K562 (cell line): ENCODE data around the gene CHDH. TPM values are rescaled to one million over a fixed set of nuclear protein-coding genes. Genes with fewer than 3 reads are reported as not detected.

Experiments
- ATAC-seq: fragments of 200-7000 bp; cut with Tn5 transposase; 3 replicates; pipeline ENCODE4 v1.9.1; 2020; ENCODE audit warnings: moderate library complexity
- BruUV-seq: library from RNA; stranded (reverse); fragments of 400-500 nt; replicated peaks from 2 replicates; lab custom pipeline; 2021; lab: Mats Ljungman, UMichigan
- CTCF ChIA-PET: fragments of 300-600 bp; formaldehyde crosslinking; extraction: SDS; loops from one replicate; lab custom pipeline; 2021; ENCODE audit warnings: low intra/inter-chr PET ratio; lab: Yijun Ruan, JAX
- POLR2A ChIA-PET: fragments of 300-600, 350-650 bp; sonication (Branson Sonifier 250); formaldehyde crosslinking; extraction: SDS; loops from one replicate; lab custom pipeline; 2021; ENCODE audit warnings: antibody characterized with exemption, inconsistent platforms; lab: Yijun Ruan, JAX
- DNase-seq, 4 experiments: peaks; one replicate each; pipeline versions ENCODE4 v3.0.0 to v3.0.0-alpha.2; 2011 to 2018; ENCODE audit warnings: low spot score in 3 of 4, mixed read lengths in 3 of 4; ENCODE audit errors: extremely low read depth in 1 of 4
- FAIRE-seq: peaks from 2 replicates; lab custom pipeline; 2011; peaks lifted over from hg19 to GRCh38; lab: Jason Lieb, UNC
- H2AFZ ChIP-seq: 2 replicates; pipeline ENCODE4 v1.6.0; 2011; ENCODE audit warnings: low read depth, low read length, control low read depth, inconsistent platforms
- H3K27ac ChIP-seq: fragments of 200-600 bp; 3 replicates; pipeline ENCODE4 v1.8.0; 2011; ENCODE audit warnings: low read depth, mild to moderate bottlenecking, control low read depth, inconsistent platforms, low read length, moderate library complexity, mixed read lengths; ENCODE audit errors: extremely low read depth
- H3K27me3 ChIP-seq, 2 experiments: fragments of 300-600 bp in 1 of 2; 2 replicates in 1 of 2; 3 replicates in 1 of 2; pipeline versions ENCODE4 v1.6.0 to v1.8.0; 2011; ENCODE audit warnings: inconsistent platforms in 2 of 2, low read length in 2 of 2, mild to moderate bottlenecking in 1 of 2, mixed read lengths in 1 of 2, moderate library complexity in 1 of 2; ENCODE audit not compliant: control insufficient read depth in 2 of 2, insufficient read depth in 2 of 2
- H3K36me3 ChIP-seq: fragments of 300-600 bp; 3 replicates; pipeline ENCODE4 v1.8.0; 2011; ENCODE audit warnings: mild to moderate bottlenecking, low read length, inconsistent platforms; ENCODE audit not compliant: control insufficient read depth, insufficient read depth
- H3K4me1 ChIP-seq, 2 experiments: fragments of 200-600 bp in 1 of 2; replicated peaks in 1 of 2; 2 replicates in 1 of 2; 3 replicates in 1 of 2; pipeline versions ENCODE4 v1.5.1 to v1.8.0; 2011; ENCODE audit warnings: inconsistent platforms in 2 of 2, low read length in 2 of 2, mild to moderate bottlenecking in 1 of 2, mixed read lengths in 1 of 2, moderate library complexity in 1 of 2; ENCODE audit not compliant: control insufficient read depth in 2 of 2, insufficient read depth in 2 of 2
- H3K4me2 ChIP-seq: 2 replicates; pipeline ENCODE4 v1.6.1; 2011; ENCODE audit warnings: low read length, control low read depth, inconsistent platforms, mixed read lengths; ENCODE audit not compliant: insufficient read depth
- H3K4me3 ChIP-seq: fragments of 200-600 bp; sonication (generic), shearing (Covaris generic); 2 replicates; pipeline ENCODE4 v1.5.1; 2016; ENCODE audit warnings: control low read depth, inconsistent platforms
- H3K79me2 ChIP-seq: fragments of 200-600 bp; 3 replicates; pipeline ENCODE4 v1.8.0; 2011; ENCODE audit warnings: low read length, inconsistent platforms; ENCODE audit not compliant: control insufficient read depth, insufficient read depth
- H3K9ac ChIP-seq, 2 experiments: 2 replicates each; pipeline versions ENCODE4 v1.6.0 to v1.6.1; 2011; ENCODE audit warnings: low read depth in 2 of 2, low read length in 2 of 2, control low read depth in 1 of 2, inconsistent platforms in 1 of 2, mild to moderate bottlenecking in 1 of 2, mixed read lengths in 1 of 2; ENCODE audit not compliant: insufficient read depth in 1 of 2
- H3K9me1 ChIP-seq: one replicate; pipeline ENCODE4 v1.6.0; 2011; ENCODE audit warnings: inconsistent platforms, mild to moderate bottlenecking, low read length, moderate library complexity; ENCODE audit not compliant: control insufficient read depth, insufficient read depth
- H3K9me3 ChIP-seq: replicated peaks from 2 replicates; pipeline ENCODE4 v1.5.1; 2011; ENCODE audit warnings: low read depth, low read length, inconsistent platforms; ENCODE audit not compliant: control insufficient read depth, insufficient read depth
- H4K20me1 ChIP-seq: replicated peaks from 2 replicates; pipeline ENCODE4 v1.6.1; 2011; ENCODE audit warnings: low read length, inconsistent platforms, mixed read lengths; ENCODE audit not compliant: control insufficient read depth, insufficient read depth
- CBX1 ChIP-seq: sonication (generic); IDR thresholded peaks from 2 replicates; pipeline ENCODE4 v1.6.1; 2016; ENCODE audit warnings: antibody characterized with exemption, low read depth, mild to moderate bottlenecking
- LEF1 ChIP-seq: fragments of 450-650 bp; IDR thresholded peaks from 2 replicates; pipeline ENCODE4 v1.6.1; 2016; ENCODE audit warnings: mild to moderate bottlenecking
- NFATC3 ChIP-seq: fragments of 450-650 bp; IDR thresholded peaks from 2 replicates; pipeline ENCODE4 v1.6.1; 2017; ENCODE audit warnings: mild to moderate bottlenecking
- ZBED1 ChIP-seq: IDR thresholded peaks from 2 replicates; pipeline ENCODE4 v1.6.1; 2014
- ZEB2 ChIP-seq: fragments of 450-650 bp; IDR thresholded peaks from 2 replicates; pipeline ENCODE4 v1.6.1; 2016
- ZNF239 ChIP-seq: fragments of 250-450 bp; sonication (Bioruptor Pico); IDR thresholded peaks from 2 replicates; pipeline ENCODE4 v1.4.0; 2020; ENCODE audit warnings: mild to moderate bottlenecking
- ZNF253 ChIP-seq: fragments of 250-450 bp; sonication (Bioruptor Pico); conservative IDR thresholded peaks from 2 replicates; pipeline ENCODE4 v1.6.1; 2021; ENCODE audit warnings: mild to moderate bottlenecking
- WGBS: fragments of 100-300 bp; shearing (Covaris generic); methylation state at CpG from one replicate; pipeline ENCODE4 v1.1.6; 2016; ENCODE audit warnings: low coverage, mixed read lengths; ENCODE audit not compliant: insufficient coverage; ENCODE audit errors: missing lambda C conversion rate; 5-methylcytosine and 5-hydroxymethylcytosine counted together
- in situ Hi-C: fragments of 300-500 bp; cut with MboI; formaldehyde crosslinking; loops from 4 replicates; pipeline ENCODE4 v1.15.0; 2018; ENCODE audit warnings: inconsistent platforms, mixed read lengths
- intact Hi-C: fragments of 100-400 bp; cut with micrococcal nuclease; formaldehyde crosslinking; loops from 2 replicates; pipeline ENCODE4 v1.14.2; 2022
- polyA plus RNA-seq, 8 experiments: library from polyadenylated mRNA; depleted of rRNA in 4 of 8; stranded (reverse) in 5 of 8; unstranded in 3 of 8; fragments of >200 nt; fragmentation: Nextera tagmentation in 2 of 8; fragmentation: Illumina TruSeq in 1 of 8; extraction: Ambion mirVana in 2 of 8; extraction: Trizol in 1 of 8; gene quantifications; 2 replicates each; pipeline versions ENCODE4 v1.2.1 to v1.2.3, GENCODE V29; 2011 to 2014; ENCODE audit warnings: inconsistent platforms in 1 of 8, missing spikeins in 1 of 8
- total RNA-seq, 7 experiments: library from RNA; depleted of rRNA in 6 of 7; stranded (reverse); fragments of >200 nt in 6 of 7; fragmentation: Illumina TruSeq in 2 of 7; extraction: Trizol in 2 of 7; gene quantifications; 2 replicates each; pipeline versions ENCODE4 v1.2.1 to v1.2.3, GENCODE V29; 2011 to 2021; ENCODE audit warnings: low replicate concordance in 1 of 7
- TF ChIP-seq, protein P1 (sequence below): fragments of 250-450 bp; sonication (Bioruptor Pico); IDR thresholded peaks from 2 replicates; pipeline ENCODE4 v1.9.0; 2021; ENCODE audit warnings: mild to moderate bottlenecking, inconsistent platforms
- TF ChIP-seq, protein P2 (sequence below): fragments of 450-650 bp; IDR thresholded peaks from 2 replicates; pipeline ENCODE4 v1.6.1; 2017; ENCODE audit warnings: antibody characterized with exemption, mild to moderate bottlenecking
- TF ChIP-seq, protein P3 (sequence below): IDR thresholded peaks from 2 replicates; pipeline ENCODE4 v1.6.1; 2014; ENCODE audit warnings: antibody characterized with exemption

Gene CHDH
- total and polyA plus RNA-seq, 9 of the 15 experiments (the other 6 are each of a cell fraction or from before 2014, with no cell fraction given) = 0.06 to 1.9 (median 0.46) TPM

DNA sequence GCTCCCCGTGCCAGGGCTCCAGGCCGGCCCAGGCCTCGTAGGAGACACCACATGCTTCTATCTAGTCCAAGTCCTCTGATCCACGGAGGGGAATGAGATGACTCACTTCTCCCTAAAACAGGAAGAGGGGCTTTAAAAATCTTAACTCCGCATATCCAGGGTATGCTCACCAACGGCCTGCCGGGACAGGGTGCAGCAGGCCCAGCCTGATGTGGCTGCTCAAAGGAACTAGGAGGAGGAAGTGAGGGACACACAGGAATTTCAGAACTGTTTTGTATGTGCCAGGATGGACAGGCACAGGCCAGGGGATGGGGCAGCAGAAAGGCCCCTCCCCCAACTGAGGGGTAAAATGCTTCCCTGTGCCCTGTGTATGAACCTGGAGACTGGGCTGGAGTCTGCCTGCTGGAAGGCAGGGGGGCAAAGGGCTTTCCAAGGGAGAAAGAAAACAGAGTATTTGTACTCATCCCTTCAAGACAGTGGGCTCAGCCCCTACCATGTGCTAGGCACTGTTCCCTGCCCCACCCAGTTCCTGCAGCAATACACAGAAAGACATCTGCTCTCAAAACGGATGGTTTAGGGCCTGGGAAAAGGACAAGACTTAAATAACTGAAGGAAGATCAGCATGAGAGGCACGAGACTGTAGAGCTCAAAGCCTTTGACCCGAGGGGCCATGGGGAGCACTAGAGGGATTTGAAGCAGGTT is 22.1 kb downstream of the CHDH start:
- H4K20me1 ChIP-seq = no peaks in the 10 kb centered on the region; the same call in 1 of the 2 replicates
- ChIA-PET CTCF (no interaction called here), POLR2A (interaction anchor here (0.9 kb wide), 1 partner anchor 11 kb away, joined by 3 read pairs; no protein-coding TSS in a partner anchor)
- no peaks in the 10 kb centered on the region for H3K79me2 ChIP-seq
- H3K9me1 ChIP-seq = no peaks in the 10 kb centered on the region
- intact Hi-C loops = no loop called here
- H3K9me3 ChIP-seq = no peaks in the 10 kb centered on the region
- H3K27ac ChIP-seq = no peak overlapping the region
- FAIRE-seq (no peak), ATAC-seq (no peak), DNase-seq (no peak)
- peaks cover 0 to 10% of the 10 kb centered on the region in 2 experiments; a peak in 2 of 5 replicates for H3K27me3 ChIP-seq
- H3K4me1 ChIP-seq = no peaks in the 10 kb centered on the region
- BruUV-seq = no TSS peak
- H3K4me3 ChIP-seq = no peak overlapping the region
- no peak overlapping the region for H3K4me2 ChIP-seq
- WGBS = 21% methylated on average over 9 of the region's 10 CpGs
- TF ChIP-seq CBX1 (no peak), ZNF239 (CRISPR knock-in tag) (no peak), ZBED1 (no peak), ZNF253 (CRISPR knock-in tag) (no peak), ZEB2 (no peak), NFATC3 (no peak), LEF1 (no peak)
- TF ChIP-seq, protein P1, sequence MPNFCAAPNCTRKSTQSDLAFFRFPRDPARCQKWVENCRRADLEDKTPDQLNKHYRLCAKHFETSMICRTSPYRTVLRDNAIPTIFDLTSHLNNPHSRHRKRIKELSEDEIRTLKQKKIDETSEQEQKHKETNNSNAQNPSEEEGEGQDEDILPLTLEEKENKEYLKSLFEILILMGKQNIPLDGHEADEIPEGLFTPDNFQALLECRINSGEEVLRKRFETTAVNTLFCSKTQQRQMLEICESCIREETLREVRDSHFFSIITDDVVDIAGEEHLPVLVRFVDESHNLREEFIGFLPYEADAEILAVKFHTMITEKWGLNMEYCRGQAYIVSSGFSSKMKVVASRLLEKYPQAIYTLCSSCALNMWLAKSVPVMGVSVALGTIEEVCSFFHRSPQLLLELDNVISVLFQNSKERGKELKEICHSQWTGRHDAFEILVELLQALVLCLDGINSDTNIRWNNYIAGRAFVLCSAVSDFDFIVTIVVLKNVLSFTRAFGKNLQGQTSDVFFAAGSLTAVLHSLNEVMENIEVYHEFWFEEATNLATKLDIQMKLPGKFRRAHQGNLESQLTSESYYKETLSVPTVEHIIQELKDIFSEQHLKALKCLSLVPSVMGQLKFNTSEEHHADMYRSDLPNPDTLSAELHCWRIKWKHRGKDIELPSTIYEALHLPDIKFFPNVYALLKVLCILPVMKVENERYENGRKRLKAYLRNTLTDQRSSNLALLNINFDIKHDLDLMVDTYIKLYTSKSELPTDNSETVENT (CRISPR knock-in tag) = no peak
- TF ChIP-seq, protein P2, sequence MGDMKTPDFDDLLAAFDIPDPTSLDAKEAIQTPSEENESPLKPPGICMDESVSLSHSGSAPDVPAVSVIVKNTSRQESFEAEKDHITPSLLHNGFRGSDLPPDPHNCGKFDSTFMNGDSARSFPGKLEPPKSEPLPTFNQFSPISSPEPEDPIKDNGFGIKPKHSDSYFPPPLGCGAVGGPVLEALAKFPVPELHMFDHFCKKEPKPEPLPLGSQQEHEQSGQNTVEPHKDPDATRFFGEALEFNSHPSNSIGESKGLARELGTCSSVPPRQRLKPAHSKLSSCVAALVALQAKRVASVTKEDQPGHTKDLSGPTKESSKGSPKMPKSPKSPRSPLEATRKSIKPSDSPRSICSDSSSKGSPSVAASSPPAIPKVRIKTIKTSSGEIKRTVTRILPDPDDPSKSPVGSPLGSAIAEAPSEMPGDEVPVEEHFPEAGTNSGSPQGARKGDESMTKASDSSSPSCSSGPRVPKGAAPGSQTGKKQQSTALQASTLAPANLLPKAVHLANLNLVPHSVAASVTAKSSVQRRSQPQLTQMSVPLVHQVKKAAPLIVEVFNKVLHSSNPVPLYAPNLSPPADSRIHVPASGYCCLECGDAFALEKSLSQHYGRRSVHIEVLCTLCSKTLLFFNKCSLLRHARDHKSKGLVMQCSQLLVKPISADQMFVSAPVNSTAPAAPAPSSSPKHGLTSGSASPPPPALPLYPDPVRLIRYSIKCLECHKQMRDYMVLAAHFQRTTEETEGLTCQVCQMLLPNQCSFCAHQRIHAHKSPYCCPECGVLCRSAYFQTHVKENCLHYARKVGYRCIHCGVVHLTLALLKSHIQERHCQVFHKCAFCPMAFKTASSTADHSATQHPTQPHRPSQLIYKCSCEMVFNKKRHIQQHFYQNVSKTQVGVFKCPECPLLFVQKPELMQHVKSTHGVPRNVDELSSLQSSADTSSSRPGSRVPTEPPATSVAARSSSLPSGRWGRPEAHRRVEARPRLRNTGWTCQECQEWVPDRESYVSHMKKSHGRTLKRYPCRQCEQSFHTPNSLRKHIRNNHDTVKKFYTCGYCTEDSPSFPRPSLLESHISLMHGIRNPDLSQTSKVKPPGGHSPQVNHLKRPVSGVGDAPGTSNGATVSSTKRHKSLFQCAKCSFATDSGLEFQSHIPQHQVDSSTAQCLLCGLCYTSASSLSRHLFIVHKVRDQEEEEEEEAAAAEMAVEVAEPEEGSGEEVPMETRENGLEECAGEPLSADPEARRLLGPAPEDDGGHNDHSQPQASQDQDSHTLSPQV = no peak
- TF ChIP-seq, protein P3, sequence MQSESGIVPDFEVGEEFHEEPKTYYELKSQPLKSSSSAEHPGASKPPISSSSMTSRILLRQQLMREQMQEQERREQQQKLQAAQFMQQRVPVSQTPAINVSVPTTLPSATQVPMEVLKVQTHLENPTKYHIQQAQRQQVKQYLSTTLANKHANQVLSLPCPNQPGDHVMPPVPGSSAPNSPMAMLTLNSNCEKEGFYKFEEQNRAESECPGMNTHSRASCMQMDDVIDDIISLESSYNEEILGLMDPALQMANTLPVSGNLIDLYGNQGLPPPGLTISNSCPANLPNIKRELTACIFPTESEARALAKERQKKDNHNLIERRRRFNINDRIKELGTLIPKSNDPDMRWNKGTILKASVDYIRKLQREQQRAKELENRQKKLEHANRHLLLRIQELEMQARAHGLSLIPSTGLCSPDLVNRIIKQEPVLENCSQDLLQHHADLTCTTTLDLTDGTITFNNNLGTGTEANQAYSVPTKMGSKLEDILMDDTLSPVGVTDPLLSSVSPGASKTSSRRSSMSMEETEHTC = no peak
- no peak overlapping the region for H3K9ac ChIP-seq
- in situ Hi-C loops = no loop called here
- no peaks in the 10 kb centered on the region for H3K36me3 ChIP-seq
- no peak overlapping the region for H2AFZ ChIP-seq
